ENCODE data around the gene SUCLG2.

SUCLG2 gene

GRCh38 chr3:67497746-67498145 lies 156.7 kb downstream of the SUCLG2 start:
- no peak for DNase-seq

- DNase-seq = no peak
These were observed 158.7 kb downstream of the SUCLG2 start for GRCh38 chr3:67495751-67496150.

GRCh38 chr3:67493808-67494207 lies 160.6 kb downstream of the SUCLG2 start:
- no peak for DNase-seq

- DNase-seq = no peak
These were observed 163.8 kb downstream of the SUCLG2 start for GRCh38 chr3:67490658-67491057.

- DNase-seq = no peak
These were observed 164.6 kb downstream of the SUCLG2 start for GRCh38 chr3:67489816-67490215.

- DNase-seq = no peak
These were observed 166.8 kb downstream of the SUCLG2 start for GRCh38 chr3:67487564-67488114.

- DNase-seq = no peak
These were observed 167.5 kb downstream of the SUCLG2 start for GRCh38 chr3:67486883-67487282.

GRCh38 chr3:67484085-67484484 lies 170.3 kb downstream of the SUCLG2 start:
- DNase-seq = peak; percentile 25 to 85

- DNase-seq = no peak
These were observed 173.3 kb downstream of the SUCLG2 start for GRCh38 chr3:67481126-67481525.

GRCh38 chr3:67478423-67478822 lies 176.0 kb downstream of the SUCLG2 start:
- no peak for DNase-seq

- no peak for DNase-seq
These were observed 180.1 kb downstream of the SUCLG2 start for GRCh38 chr3:67474311-67474710.

GRCh38 chr3:67472674-67473201 lies 181.7 kb downstream of the SUCLG2 start:
- no peak for DNase-seq

- no peak for DNase-seq
These were observed 184.2 kb downstream of the SUCLG2 start for GRCh38 chr3:67470207-67470606.

GRCh38 chr3:67468511-67468910 lies 185.9 kb downstream of the SUCLG2 start:
- DNase-seq = no peak

GRCh38 chr3:67463656-67464055 lies 190.8 kb downstream of the SUCLG2 start:
- DNase-seq = no peak

- no peak for DNase-seq
These were observed 192.2 kb downstream of the SUCLG2 start for GRCh38 chr3:67462187-67462586.

GRCh38 chr3:67461667-67462142 lies 192.7 kb downstream of the SUCLG2 start:
- DNase-seq = peak; percentile 54 to 89

- no peak for DNase-seq
These were observed 193.4 kb downstream of the SUCLG2 start for GRCh38 chr3:67460841-67461510.

GRCh38 chr3:67459796-67460195 lies 194.6 kb downstream of the SUCLG2 start:
- DNase-seq = peak in 1 of 2 experiments; percentile 0

- peak in 1 of 2 experiments; percentile 30 for DNase-seq
These were observed 195.4 kb downstream of the SUCLG2 start for GRCh38 chr3:67458896-67459530.

- DNase-seq = peak in 1 of 2 experiments; percentile 30
These were observed 196.0 kb downstream of the SUCLG2 start for GRCh38 chr3:67458408-67458807.

- no peak for DNase-seq
These were observed 200.8 kb downstream of the SUCLG2 start for GRCh38 chr3:67453628-67454027.

- peak in 1 of 2 experiments; percentile 6 for DNase-seq
These were observed 204.3 kb downstream of the SUCLG2 start for GRCh38 chr3:67450153-67450552.

GRCh38 chr3:67447393-67447792 lies 207.0 kb downstream of the SUCLG2 start:
- no peak for DNase-seq
